ENCODE measurements around the gene TC2N. TPM values are rescaled to one million over a fixed set of nuclear protein-coding genes. Genes with fewer than 3 reads are reported as not detected.
"Not testable (repeated sequence)": the region's sequence is repeated elsewhere in the genome, so short reads cannot be mapped to it uniquely, and the experiment has no call there.

The TC2N gene
- total RNA-seq, 1 donor from 2014 or later: 46.2 TPM

DNA sequence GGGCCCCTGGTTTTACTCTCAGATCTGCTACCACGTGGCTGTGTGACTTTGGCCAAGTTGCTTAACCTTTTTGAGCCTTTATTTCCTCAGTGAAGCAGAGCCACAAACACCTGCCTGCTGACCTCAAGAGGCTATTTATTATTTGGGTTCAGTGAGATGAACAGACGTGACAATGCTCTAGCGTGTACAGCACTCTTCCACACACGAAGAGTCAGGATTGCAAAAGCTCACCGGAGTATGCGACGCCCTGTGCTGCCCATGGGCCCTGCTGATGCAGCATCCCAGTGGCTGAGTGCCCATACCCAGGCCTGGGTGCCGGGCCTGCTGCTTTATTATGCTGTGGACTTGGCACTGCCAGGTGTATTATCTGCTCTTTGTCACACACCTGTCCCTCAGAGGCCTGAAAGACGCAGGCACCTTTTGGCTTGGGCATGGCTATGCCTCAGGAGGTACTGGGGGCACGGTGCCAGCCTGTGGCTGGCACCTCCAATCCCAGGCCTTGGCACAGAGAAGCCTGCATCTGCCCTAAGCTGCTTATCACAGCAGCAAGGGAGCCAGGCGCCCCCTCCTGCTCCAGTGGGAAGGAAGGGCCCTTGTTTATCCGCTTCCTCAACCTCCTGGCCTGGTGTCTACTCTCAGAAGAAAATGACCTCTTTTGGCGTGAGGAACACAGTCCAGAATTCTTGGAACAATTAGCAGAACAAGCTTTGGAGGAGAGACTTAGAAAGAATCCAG is 22.3 kb upstream of the TC2N start:
- DNase-seq (ENCODE audit: low read depth in 2 of 2): peak in 1 of 2 donors; percentile 81

DNA sequence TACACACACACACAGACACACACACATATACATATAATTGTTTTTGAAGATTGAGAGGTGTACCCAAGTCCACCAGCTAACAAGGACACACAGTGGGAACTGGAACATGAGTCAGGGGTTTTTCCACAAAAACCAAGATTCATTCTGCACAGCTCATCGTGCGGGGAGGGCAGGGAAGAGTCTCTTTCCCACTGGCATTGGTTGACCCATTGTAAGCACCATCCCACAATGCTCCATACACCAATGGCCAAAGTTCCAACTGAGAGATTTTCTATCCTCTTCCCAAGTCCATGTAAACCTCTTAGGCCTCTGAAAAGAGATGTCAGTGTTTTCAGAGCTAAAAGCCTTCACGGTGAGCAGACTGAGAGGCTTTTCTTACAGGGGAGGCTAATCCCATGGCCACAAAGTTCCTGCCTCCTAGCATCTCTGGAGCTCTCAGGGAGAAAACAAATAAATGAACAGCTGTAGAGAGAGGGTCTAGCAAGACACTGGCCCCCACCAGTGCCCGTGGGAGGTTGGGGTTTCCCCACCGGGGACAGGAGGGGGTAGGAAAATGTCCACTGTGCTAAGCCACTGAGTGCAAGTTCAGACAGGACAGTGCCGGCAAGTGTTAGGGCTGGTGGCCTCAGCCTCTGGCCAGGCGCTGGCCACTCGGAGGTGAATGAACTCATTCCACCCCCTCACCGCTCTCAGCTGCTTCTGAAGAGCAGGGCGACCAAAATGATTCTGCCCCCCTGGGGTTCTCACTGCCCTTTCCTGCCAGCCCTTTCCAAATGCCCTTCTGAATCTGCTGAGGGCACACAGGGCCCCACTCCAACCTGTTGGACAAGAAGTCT is 21.5 kb upstream of the TC2N start:
- DNase-seq (ENCODE audit: low read depth in 2 of 2): peak in 1 of 2 donors; percentile 23

DNA sequence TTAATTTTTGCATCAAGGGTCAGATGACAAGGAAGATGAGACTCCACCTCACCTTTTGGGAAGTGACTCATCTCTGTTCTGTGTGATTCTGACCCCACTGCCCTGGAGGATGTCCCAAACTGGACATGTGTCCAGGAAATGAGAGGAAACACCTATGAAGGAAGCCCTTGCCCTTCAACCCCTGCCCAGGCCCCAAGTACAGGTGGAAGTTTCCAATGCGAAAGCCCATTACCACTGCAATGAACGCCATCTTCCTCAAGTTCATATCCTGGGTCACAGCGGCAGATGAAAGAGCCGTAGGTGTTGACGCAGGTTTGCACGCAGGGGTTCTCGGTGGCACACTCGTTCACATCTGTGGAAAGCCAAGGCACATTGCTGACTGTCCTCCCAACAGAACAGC is 19.6 kb upstream of the TC2N start:
- peak in 1 of 2 donors; percentile 83 for DNase-seq (ENCODE audit: low read depth in 2 of 2)

DNA sequence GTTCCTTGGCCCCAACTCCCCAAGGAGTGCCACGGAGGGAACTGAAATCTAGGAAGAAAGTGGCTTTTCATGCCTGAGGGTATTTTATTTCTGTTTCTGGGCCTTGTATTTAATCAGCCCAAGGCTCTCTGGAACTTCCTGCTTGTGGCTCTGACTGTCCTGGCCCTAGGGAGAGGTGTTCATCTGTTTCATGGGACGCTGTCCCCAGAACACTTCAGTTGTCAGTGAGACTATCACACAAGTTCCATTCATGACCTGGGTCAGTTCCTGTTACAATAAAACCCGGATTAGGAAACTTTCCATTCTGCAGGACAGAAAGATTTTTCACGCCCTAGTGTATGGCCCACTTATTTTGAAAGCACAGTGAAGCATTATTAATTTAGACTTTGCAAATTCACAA is 18.5 kb upstream of the TC2N start:
- peak in 1 of 2 donors; percentile 78 for DNase-seq (ENCODE audit: low read depth in 2 of 2)

DNA sequence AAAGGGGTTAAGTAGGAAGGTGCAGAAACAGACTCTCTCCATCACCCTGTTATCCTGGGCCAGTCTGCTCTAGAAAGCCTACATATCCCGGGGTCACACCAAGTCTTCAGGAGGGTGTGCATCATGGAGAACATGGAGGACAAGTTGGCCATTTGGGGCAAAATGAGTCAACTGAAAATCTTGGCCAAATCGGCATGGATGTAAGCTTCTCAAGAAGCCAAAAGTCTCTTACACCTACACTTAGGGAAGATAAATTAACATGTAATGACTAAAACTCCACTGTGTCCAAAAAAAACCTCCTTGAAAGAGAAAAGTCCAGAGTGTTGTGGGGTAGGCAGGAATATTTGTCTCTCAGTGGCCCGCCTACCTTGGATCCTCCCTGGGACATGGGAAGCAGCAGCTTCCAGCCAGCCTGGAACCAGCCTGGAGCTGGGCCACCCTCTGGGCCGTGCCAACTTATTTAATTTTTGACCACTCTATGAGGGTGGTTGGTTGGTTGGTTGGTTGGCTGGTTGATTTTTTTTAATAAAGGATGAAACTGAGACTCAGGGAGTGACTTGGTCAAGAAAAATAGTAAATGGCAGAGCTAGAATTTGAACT is 17.9 kb upstream of the TC2N start:
- DNase-seq (ENCODE audit: low read depth in 2 of 2): no peak

DNA sequence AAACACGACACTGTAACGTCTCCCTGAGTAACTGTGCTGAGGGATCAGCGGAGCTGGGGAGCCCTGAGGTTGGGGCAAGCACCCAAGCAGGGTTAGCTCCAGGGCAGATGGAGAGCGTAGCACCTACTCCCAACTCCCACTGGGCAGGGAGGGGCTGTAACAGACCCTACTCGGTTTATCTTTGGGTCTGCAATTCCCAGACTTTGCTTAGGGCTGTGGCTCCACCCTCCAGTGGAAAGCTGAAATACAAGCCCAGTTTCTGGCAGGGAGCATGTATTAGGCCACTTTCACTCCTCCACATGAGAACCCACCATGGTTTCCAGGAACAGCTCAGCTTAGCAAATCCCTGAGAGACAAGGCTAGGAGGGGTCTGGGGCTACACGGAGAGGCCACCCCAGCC is 17.3 kb upstream of the TC2N start:
- no peak for DNase-seq (ENCODE audit: low read depth in 2 of 2)

DNA sequence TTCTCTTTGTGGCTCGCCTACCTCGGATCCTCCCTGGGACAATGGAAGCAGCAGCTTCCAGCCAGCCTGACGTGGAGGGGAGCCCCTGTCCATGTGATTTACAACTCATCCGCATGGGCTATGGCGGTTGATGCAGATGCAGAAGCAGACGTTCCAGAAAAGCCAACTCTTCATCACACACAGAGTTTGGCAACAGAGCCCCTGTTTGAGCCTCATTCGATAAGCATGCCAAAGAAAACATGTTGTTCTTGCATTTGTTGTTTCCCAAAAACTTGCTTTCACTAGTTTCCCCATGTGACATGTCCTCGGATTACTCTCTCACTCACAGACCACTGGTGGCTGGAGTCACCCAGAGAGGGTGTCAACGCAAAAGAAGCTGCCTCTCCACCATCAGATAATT is 16.4 kb upstream of the TC2N start:
- DNase-seq (ENCODE audit: low read depth in 2 of 2): no peak

DNA sequence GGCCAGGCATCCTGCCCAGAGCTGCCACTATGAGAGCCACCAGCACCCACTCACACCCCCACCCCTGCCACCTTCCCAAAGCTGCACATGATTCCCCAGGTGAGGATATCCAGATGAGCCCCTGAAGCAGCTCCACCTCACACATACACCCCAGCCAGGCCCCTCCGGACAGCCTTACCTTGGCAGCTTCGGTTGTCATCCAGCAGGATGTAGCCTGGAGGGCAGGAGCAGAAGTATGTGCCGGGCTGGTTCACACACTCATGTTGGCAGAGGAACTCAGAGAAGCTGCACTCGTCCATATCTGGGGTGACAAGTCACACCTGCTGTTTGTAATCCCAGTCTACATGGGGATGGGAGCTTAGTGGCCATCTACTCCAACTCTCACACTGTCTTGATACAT is 15.4 kb upstream of the TC2N start:
- no peak for DNase-seq (ENCODE audit: low read depth in 2 of 2)

DNA sequence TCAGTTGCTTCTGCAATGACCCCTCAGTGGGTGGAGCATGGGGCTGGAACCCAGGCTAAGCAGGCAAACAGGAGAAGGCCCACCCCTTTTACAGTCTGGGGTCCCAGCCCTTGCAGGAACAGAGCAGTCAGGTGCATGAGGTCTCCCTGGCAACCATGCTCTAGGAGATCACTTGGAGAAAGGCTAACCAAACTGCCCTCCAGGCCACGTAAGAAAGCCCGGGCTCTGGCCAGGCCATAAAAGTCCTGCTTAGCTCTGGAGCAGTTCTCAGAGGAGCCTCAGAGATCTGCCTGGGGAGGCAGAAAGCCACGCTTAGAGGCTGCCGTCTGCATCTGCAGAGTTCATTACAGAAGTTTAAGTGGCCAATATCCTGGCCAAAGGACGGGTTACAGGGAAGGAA is 15.0 kb upstream of the TC2N start:
- no peak for DNase-seq (ENCODE audit: low read depth in 2 of 2)

DNA sequence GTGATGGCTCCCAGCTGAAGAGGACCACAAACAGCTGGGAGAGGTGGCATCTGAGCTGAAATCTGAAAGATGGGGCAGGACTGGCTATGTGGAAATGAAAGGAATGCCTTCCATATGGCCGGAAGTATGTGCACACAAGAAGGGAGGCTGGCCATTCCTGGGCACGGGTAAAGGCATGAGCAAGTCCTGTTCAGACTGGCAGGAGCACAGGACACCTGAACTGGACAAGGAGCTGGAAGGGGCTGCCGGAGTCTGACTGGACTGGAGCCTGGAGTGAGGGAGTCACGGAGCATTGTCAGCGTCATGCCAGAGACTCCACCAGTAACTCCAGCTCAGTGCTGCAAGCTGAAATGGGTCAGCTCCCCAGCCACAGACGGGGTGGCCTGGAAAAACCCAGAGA is 11.9 kb upstream of the TC2N start:
- no peak for DNase-seq (ENCODE audit: low read depth in 2 of 2)

DNA sequence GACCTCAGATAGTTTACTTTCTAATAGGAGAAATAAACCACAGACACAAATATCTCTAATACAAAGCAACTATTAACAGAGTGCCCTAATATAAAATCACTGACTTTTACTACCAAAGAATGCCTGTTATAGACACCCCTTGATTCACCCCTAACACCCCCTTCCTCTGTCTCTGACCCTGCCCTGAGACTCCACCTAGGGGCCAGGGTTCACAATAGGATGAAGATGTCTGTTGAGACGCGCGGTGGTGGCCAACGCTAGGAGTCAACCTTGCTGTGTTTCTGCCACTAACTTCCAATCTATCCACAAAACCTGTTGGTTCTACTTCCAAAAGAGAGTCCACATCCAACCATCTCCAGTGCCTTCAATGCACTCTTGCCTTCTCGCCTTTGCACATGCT is 10.9 kb upstream of the TC2N start:
- no peak for DNase-seq (ENCODE audit: low read depth in 2 of 2)

DNA sequence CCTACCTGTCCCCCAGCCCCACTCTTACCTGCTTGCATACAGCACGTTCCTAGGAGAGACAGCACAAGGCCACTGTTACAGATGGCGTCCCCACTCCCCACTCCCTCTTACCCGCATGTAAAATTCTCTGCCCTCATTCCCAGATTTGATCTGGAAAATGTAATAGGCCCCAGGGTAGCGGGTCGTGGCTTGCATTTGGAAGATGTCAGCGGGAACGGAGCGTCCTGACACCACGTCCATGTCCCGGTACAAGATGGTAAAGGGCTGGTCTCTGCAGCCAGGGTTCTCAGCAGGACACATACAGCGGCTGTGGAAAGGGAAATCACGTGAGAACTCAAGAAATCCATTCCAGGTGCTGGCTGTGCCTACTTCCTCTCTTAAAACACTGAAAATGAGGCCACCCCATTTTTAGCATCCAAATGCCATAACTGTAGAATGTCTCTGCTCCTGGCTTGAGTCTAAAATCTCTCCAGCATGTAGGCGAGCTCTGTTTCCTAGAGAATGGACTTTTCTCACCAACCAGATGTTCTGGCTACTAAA is 10.1 kb upstream of the TC2N start:
- no peak for DNase-seq (ENCODE audit: low read depth in 2 of 2)

DNA sequence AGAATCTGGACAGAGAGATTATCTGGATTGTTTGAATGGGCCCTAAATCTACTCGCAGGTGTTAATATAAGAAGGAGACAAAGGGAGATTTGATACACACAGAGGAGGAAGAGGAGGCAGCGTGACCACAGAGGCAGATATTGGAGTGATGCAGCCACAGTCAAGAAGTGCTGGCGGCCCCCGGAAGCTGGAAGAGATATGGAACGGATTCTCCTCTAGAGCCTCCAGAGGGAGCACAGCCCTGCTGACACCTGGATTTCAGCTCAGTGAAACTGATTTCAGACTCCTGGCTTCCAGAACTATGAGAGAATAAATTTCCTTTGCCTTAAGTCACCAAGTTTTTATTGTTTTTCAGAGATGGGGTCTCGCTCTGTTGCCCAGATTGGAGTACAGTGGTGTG is 9.2 kb upstream of the TC2N start:
- DNase-seq (ENCODE audit: low read depth in 2 of 2): no peak

DNA sequence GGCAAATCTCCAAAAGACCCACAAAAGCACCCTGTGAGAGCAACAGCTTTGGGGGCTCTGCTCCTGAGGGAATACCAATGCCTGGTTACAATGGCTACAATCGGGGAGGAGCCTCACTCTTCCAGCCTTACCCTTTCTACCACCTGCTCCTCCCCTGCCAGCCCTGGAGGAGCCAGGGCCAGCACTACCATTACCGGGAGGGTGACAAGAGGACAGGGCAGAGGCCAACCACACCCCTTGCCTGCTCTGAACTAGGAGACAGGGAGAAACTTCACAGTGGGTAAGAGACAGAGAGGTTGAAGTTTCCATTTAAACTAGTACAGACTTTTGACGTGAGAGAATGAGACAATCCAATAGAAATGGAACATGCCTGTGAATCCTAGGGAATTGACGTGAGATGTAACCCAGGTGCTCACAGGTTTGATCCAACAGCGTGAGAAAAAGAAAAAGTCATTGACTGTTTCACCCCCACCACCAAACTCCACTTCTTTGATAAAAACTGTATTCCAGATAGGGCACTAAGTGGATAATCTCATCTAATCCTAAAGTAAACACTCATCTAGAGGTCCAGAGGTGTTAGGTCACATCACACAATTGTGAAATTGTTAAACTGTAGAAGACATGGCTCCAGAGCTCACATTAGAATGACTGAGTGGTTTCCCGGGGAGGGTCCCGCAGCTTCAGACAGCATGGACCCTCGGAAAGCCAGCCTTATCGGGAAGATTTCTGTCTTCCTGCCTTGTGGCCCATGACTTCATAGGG is 8.4 kb upstream of the TC2N start:
- DNase-seq (ENCODE audit: low read depth in 2 of 2): no peak

DNA sequence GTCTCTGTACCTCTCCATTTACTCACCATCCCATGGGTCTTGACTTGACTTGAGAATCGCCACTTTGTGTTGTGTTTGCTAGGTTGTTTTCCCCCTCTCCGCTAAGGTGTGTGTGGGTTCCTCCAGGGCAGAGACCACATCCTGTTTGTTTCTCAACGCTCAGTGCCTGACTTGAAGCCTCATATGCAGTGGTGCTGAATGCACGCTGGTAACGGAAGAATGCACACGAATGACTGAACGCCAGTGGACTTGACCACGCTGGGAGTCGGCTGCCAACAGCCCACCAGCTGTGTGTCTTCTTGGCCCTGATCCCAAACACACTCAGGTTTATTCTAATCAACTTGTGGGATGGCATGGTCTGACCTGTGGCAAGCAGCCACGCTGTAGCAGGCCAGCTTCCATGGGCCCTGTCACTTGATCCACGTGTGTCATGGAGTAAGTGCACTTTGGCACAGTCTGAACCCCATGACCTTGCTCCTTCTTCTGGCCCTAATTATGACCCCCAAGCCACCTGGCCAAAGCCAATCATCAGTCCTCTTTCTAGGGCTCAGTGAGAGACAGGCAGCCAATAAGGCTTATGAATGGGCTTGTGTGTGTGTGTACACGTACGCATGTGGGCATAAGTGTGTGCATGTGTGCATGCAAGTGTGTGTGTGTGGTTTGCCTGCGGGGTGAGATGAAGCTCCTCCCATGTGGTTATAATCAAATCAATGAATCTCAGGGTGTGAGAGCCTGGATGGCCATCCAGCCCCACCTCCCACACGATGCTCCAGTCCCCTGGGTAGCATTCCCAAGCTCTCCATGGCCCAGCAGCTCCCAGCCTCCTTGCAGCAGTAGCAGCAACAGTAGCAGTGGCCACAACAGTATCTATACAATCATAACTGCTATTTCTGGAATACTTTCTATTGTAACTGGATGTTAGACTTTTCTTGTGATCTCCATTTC is 6.4 kb upstream of the TC2N start:
- DNase-seq (ENCODE audit: low read depth in 2 of 2): no peak

DNA sequence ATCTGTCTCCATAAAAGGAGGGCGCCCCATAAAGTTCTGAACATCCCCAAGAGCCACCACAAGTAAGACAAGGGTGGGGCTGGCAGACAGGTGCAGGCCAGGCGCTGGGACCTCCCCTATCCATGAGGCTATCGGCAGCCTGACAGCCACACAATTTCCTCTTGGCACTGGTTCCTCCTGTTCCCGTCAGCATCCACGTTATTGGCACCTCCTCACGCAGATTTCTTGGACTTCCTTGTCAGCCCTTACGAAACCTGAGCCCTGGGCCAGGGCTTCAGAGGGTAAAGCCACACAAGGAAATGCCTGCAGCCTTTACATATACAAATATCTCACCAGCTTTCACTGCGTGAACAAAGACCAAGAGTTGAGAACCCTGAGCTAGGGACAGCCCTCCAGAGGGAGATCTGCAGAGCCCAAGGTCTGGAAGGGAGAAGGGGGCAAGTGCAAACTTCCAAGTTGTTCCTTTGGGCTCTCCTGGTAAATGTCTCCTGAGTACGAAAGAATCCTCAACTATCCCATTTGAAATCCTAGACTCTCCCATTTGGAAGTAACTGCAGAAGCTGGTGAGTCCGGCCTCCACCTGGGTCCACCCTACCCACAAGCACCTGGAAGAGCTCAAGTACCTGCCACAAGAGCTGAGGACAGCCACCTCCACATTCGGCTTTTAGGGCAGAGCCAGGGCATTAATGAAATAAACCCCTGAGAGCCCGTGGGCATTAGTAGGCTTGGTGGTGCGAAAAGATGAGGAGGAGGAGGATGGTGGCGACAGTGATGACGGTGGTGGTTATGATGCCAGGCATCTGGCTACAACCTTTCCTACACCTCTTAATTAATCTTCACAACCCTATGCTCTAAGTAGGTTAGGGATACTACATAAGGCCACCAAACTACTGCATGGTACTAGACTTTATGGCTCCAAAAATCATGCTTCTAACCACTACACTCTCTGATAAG is 5.5 kb upstream of the TC2N start:
- DNase-seq (ENCODE audit: low read depth in 2 of 2): peak; percentile 29 to 76

DNA sequence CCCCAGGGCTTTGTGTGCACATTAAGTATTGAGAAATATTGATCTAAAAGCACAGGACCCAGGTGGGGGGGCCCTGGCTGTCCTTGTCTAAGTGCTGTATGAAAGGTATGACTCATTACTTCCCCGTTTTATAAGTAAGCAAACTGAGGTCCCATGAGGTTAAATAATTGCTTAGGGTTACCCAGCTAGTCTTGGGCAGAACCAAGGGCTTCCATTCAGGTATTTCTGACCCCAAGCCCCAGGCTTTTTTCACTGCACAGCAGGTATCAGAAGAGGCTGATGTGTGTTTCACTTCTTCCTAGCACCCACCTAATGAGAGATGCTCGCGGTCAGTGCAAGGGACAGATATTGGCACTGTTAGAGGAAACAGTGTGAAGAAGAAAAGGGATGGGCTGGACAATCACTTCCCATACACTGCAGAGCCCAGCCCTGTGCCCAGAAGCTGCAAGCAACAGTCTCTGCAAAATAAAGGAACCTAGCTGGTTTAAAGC is 4.7 kb upstream of the TC2N start:
- no peak for DNase-seq (ENCODE audit: low read depth in 2 of 2)

DNA sequence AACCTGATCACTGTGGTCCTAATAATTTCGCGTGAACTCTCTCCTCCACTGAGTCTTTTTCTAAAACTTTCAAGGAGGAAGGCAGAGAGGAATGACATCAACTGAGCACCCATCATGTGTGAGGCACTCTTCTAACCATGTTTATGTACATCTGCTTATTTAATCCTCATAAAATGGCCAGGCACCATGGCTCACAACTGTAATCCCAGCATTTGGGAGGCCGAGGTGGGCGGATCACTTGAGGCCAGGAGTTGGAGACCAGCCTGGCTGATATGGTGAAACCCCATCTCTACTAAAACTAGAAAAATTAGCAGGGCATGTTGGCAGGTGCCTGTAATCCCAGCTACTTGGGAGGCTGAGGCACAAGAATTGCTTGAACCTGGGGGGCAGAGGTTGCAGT is 4.1 kb upstream of the TC2N start:
- DNase-seq (ENCODE audit: low read depth in 2 of 2): not testable (repeated sequence)

DNA sequence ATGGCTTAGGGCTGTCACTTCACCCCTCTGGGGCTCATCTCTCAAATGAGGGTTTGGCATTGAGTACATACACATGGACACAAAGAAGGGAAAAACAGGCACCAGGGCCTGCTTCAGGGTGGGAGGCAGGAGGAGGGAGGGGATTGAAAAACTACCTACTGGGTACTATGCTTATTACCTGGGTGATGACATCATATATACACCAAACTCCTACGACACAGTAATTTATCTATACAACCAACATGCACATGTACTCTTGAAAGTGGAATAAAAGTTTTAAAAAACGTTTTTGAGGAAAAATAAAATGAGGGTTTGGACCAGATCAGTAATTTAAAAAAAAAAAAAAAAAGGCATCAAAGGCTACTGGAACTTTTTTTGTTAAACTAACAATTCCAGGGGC is 3.6 kb upstream of the TC2N start:
- DNase-seq (ENCODE audit: low read depth in 2 of 2): no peak
